Measurements from ENCODE around the gene SLC9A9.

SLC9A9 gene

DNA sequence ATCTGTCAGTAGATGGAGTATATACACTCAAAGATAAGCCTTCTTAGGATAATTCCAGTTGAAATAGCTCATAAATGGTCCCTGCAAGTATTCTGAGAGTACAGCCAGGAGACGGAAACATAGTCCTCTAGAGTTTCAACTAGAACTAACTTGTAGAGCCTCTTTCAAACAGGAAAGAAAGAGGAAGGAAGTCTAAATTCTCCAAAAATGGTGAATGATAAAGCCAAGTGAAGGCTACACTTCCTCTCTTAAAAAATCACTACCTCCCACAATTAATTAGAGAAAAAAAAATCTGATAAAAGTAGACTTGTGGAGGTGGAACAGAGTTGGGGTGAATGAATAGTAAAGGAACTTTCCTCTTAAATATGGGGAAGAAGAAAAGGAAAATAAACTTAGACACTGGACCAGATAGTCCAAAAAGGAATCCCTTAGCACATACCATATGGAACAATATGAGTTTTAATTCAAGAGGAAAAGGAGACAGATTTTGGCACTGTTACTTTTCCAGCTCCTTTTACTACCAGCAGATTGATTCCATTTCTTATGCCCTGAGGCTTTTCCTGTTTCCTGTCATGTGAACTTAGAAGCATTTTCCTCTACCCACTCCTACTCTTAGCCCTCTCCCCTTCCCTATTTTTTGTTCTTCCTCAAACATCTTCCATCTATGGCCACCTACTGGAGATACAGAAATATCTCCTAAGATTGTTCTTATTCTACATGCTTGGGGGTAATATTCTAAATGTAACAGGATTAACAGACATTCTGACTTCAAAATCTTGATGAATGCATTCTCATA lies 521.1 kb downstream of the SLC9A9 start:
- no peak for DNase-seq (ENCODE audit: low read depth, low spot score)

DNA sequence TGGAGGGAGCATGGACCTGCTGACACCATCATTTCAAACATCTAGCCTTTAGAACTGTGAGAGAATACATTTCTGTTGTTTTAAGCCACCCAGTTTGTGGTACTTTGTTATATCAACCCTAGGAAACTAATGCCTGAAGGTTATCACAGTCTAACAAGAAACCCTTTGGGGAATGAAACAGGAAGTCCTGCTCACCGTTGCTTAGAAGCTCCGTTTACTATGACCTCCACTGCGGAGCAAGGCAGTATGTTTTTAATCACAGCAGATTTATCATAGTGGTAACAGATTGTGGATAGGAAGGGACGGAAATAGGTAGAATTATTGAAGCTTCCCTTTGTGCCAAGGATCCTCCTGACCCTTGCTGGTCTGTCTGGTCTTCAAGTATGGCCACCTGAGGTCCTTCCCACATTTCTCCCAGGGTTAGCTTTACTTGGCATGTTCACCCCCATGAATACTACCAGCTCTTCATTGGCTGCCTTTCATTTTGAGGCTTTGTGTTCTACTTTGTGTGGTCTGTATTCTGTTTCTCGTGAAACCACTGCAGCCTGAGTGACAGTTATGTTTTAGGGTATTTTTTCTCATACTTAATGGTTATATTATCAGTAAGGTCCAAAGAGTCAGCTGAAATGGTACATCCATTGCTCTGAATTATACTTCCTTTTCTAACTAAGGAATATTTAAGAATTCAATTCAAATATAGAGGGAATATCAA lies 527.1 kb downstream of the SLC9A9 start:
- no peak for DNase-seq (ENCODE audit: low read depth, low spot score)

DNA sequence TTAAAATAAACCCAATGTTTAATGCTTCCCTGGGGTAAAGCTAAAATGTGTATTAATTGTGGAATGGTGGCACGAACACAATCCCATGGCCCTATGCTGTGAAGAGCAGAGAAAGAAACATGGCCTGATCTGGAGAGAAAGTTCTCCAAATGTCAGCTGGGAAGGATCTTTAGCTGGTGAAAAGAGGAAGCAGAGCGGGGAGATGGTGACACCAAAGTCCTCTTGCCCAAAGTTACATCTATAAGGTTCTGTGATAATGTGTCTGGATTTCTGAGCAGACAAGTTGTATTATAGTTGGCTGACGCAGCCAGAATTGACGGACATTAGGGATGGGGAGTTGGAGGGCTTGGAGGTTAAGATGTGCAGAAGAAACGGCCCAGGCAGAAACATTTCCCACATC lies 532.5 kb downstream of the SLC9A9 start:
- DNase-seq (ENCODE audit: low read depth, low spot score) = no peak

DNA sequence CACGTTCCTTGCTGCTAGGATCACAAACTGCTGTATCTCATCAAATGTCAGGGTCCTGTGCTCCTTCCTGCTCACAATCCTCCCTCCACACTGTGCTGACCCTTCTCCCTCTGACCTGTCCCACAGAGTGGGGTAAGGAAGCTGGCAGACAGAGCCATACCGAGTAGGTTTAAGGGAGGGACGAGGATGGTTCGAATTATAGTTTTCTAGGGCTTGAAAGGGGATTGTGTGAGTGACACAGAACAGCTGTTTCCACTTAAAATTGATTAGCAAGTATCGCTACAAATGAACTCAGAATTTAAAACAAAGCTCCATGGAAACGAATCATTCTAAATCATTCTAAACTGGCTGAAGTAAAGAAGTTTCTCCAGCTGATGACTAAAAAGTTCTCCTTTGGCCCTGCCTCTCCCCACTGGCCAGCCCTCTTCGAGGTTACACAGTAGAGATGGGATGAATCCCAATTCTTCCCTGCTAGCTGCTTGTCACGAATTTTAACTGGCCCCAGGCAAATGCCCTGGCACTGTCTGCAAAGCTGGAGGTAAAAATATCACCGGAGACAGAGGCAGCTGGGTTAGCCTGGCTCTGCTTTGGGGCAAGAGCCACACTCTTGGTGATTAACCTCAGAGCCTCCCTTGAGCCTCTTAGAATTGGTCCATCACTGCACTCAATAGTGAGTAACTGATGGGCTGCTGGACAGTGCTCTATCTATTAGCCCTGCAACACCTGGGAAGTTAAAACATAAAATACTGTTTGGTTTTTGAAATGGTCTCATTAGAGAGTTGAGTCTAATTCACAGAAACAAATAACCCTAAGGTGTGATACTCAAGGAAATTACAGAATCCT lies 533.8 kb downstream of the SLC9A9 start:
- no peak for DNase-seq (ENCODE audit: low read depth, low spot score)

DNA sequence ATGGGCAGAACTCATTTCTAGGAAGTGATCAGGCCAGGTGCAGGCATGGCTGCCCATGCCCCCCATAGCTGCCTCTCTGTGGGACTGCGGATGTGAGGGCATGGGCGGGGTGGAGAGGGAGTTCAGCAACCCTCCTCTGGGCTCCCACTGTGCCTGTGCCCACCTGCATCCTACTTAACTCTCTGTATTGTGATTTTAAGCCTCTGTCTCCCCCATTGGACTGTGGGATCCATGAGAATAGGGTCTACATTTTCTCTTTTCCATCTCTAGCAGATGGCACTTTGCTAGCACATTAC lies 534.4 kb downstream of the SLC9A9 start:
- no peak for DNase-seq (ENCODE audit: low read depth, low spot score)

DNA sequence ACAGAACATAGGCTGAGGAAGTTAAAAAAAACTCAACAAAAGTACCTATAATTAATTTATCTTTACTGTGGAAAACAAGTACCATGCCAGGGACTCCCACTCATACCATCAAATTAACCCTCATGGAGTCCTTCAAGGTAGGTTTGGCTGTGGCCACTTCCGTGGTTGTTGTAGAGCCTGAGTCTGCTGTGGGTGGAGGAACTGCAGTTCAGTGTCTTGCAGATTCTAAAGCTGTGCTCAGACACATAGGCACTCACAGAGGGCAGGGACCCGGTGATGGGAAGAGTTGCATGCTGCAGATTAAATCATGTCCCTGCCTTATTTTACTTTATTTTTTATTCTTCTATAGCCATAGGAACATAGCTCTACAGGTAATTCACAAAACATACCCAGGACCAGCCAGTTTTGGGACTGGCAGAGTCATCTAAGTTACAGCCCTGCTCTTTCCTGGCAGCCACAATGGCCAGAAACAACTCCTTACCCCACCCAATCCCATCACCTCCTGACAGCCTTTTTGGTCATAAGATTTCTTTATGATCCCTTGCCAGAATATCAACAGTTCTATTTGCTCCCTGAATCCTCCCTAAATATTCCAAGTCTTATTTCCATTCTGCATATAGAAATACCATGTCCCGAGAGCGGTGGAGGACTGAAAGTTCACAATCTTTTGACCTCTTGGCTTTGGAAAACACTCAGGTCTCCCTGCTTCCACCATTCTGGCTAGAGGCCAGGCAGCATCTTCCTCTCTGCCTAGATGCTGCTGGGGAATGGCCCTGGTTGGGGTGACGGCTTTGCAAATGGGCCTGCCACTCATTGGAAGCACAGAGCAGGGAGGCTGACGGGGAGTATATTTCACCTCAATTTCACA lies 535.0 kb downstream of the SLC9A9 start:
- no peak for DNase-seq (ENCODE audit: low read depth, low spot score)

DNA sequence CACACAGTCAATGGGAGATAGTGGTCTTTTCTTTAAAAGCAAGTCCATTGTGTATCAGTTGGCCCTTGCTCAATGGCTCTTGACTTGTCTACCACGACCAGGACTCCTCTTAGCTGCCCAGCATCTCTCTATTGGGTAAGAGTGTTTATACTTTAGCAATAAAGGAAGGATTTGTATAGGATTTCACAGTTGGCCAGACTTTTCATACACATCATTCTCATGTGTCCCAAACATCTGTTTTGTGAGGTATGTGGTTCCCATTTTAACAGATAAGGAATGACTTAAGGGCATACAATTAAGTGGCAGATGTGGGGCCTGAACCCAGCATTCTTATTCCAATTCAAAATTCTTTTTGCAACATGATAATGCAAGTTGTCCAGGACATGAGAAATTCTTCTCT lies 537.2 kb downstream of the SLC9A9 start:
- no peak for DNase-seq (ENCODE audit: low read depth, low spot score)

DNA sequence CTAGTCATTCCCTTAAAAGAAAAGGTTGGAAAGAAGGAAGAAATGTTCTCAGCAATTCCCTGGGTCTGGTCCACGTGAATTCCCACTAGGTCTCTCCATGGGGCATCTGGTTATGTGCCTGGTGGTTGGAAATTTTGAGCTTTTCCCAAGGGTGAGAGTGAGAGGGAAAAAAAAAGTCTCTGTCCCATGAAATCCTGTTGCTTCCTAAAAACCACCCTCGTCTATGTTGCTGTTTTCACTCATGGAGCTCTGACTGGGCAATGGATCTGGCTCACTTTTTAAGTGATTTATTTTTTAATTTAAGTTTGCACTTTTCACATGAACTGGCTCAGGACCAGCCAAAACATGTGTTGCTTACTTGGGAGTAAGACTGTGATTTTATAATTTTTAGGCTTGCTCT lies 538.6 kb downstream of the SLC9A9 start:
- DNase-seq (ENCODE audit: low read depth, low spot score) = no peak

DNA sequence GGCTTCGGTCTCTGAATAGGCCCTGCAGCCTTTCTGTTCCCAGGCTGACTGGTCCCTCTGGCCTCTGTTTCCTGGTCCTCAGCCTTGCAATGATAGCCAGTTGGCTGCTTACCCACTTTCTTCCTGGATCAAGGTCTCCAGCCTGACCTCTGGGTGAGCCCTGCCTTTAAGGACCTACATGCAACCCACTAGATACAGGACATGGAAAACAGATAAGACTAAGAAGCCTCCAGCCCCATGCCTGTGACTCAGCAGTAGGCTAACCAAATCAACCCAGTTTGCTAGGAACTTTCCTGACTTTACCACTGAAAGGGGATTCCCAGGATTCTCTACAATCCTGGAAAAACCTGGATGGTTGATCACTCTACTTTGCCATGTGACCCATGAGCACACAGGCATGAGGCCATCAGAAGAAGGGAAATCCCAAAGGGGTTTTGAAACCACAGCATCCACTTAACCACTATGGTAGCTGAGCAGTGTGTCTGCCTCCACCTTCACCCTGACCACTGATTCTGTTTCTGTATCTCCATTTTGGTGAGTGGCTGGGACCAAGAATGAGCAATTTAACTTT lies 540.6 kb downstream of the SLC9A9 start:
- peak; percentile 21 for DNase-seq (ENCODE audit: low read depth, low spot score)

DNA sequence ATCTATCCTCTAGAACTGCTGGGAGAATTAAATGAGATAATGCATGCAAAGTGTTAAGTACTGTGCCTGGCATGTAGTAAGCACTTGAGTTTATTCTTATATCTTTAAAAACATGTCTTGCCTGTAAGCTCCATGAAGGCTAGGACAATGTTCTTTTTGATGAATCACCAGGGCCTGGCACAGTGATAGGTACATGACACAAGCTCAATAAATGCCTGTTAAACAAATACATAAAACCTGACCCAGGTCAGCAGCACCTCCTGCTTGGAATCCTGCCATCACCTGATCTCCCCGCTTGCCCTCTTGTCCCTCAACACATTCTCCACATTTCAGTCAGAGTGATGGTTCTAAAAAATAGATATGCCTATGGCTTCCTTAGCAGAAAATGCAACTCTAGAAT lies 541.9 kb downstream of the SLC9A9 start:
- no peak for DNase-seq (ENCODE audit: low read depth, low spot score)

DNA sequence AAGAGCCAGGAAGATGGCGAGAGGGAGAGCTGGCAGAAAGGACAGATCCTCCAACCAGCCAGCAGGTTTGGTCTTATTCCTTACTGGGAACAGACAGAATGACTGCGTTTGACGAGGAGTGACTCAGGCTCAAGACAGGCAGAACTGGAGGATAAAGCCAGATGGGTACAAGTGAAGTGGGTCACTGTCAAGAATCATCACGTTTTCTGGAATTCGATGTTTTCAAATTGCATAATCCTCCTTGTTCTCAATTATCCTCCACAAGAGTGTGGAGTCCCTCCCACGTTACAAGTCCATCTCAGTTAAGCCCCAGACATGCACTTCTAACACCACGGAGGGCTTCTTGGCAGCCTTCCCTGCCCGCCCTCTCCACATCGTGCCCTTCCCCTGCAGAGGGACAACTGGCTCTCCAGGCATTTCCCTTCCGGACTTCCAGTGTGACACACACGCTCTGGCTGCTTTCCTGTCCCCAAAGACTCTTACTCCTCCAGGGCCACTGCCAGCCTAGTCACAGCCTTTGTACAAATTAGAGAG lies 545.6 kb downstream of the SLC9A9 start:
- DNase-seq (ENCODE audit: low read depth, low spot score) = peak; percentile 6

DNA sequence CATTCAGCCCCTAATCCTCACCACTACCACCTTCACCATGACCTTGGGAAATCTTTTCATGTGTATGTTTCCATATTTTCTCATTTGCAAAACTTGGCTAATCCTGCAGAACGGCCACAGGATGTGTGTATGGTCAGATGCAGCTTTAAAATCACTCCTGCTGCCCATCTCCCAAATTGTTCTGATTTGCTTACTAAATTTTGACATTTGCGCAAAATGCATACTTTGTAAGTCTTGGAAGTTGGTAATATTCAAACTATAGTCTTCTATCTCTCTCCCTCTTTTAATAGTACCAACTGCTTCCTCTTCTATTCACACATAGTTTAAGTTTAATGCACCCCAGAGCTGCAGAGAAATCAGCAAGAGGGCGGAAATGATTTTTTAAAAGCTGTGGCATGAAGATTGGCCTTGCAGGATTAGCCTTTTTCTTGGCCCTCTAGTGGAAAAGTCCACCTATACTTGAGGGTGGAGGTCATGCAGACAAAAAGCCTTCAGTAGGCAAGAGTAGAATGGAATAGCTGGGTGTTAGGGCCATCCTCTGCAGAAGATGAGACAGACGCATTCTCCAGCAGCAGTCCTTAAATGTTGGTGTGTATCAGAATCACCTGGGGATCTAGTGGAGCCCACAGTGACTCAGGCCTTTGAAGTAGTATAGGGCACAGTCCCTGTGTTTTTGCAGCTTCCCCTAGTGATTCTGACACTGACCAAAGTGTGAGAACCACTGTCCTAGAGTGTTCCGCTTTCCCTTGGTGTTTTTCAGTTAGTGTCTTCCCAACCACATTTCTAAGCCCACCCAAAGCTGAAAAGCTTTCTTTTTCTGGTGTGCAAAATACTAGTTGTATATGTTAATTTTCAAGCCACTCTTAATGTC lies 547.0 kb downstream of the SLC9A9 start:
- DNase-seq (ENCODE audit: low read depth, low spot score) = no peak

DNA sequence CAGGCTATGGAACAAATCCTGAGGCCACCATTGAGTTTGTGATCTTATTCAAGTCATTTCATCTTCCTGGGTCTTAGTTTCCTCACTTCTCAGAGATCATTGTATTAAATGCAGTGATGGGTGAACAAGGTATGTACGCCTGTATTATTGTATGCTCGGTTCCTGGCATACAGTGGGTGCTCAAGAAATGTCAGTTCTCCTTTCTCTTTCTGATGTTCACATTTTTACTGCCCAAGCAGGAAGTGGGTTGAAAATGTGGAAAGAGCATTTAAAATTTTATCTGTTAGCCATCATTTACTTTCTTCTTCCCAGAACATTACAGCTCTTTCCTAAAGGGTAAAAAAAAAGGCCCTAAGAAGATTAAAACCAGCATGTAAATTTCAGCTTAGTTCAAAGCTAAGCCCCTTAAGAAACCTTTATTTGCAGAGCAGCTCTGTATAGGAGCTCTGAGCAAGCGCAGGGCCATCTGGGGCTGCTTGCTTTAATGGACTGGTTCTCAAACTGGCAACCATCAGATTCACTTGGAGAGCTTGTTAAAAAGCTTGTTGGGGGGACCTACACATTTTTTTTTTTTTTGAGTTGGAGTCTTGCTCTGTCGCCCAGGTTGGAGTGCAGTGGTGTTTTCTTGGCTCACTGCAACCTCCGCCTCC lies 549.3 kb downstream of the SLC9A9 start:
- DNase-seq (ENCODE audit: low read depth, low spot score) = no peak

DNA sequence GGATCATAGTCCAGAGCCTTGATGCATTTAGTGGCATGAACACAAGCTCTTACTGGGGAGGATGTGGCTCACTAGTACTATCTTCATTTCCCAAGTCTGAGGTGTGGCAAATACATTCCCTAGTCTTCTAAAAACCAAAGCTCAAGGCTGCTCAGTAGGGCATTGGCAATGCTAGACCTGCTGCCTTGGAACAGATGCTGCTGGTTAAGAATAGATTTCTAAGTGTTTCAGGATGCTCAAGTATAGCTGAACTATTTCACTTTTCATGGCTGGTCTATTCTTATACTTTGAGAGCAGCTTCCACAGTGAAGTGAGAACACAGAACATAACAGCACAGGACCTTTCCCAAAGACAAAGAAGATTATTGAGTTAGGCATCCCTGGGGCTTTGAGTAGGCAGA lies 549.9 kb downstream of the SLC9A9 start:
- no peak for DNase-seq (ENCODE audit: low read depth, low spot score)

DNA sequence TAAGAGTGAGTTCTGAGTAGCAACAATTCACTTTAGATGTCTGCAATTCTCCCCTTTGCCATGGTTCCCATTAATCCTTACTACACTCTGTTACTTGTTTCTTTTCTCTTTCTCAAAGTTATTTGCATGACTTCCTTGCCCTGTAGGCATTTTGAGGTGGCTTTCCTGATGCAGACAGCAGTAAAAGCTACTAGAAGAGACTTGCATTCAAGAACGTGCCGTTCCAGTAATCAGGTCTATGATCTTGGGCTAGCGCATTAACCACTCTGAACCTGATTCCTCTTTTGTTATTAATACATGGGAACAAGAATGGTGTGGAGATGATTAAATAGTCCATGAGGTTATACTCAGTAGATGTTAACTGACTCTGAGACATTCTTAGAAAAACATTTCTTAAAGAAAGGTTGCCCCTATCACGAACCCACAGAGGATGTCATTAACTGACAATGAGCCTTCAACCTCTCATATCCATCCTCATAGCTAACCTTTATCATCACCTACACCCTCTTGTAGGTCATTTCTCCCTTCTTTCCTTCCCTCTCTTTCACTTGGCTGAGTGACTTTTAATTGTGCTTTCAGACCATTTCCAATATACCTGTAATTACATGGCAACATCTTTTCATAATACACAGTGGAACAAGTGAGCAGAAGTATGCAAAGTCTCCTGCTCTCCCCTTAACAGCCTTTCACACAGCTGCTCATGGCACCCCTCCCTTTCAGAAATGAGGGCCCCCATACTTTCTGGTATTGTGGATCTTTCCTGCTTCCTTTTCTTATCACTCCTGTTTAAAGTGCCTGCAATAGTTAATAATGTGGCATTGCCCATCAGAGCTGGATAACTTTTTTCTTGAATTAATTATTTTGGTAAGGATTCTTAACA lies 552.8 kb downstream of the SLC9A9 start:
- no peak for DNase-seq (ENCODE audit: low read depth, low spot score)

DNA sequence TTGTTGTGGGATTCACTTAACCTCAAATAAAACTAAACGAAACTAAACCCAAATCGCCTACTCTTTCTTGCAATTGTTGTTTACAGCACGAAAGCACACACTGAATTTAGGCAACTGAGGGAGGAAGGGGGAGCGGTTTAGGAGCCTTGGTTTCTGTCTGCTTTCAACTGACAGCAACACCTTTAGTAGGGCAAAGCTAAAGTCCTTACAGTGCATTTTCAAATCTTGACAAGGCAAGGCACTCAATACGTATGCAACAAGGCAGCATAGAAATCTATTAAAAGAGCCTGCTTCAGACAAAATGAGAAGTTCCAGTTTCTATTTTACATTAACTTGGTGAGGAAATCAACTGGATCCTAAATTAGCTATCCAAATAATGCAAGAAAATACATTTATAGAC lies 554.1 kb downstream of the SLC9A9 start:
- no peak for DNase-seq (ENCODE audit: low read depth, low spot score)

DNA sequence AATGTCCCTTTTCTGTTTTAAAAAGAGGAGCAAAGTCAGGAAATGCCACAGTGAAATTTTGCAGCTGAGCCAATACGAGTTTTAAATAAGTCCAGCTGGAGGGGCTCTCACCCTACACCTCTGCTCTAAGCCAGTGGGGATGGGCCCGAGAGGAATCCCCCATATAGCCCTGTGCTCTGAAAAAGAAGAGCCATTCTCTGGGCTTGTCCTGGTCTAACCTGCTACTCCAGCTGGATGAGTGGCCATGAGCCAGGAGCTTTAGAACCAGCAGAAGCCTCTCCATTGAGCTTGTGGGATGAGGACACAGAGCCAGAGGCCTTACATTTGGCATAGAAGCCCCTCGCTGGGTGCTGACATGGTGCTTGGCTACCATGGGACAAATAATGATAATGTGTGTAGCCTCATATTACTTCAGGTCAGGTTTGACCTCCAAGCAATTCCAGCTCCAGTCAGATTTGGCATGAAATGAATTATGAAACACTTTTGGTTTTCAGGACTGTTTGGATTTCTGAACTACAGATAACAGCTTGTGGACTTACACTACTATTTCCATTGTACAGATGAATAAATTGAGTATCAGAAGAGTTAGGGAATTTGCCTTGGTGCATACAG lies 556.3 kb downstream of the SLC9A9 start:
- peak; percentile 6 for DNase-seq (ENCODE audit: low read depth, low spot score)

DNA sequence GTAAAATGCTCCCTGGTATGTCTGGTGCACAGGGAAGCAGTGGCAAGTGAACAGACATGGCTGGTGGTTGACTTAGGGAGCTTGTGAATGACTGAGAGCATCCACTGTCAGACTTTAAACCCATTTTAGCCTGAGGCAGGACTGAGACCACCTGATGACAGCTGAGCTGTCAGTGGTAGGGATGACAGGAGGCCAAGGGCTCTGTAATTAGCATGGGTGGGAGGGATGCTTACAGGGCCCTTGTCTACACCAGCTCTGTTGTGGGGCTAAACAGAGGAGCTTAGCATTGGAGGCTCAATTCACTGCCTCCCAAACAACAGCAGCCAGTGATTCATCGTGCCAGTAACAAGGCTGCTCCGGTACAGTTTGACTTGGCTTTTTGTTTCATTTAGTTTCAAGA lies 559.3 kb downstream of the SLC9A9 start:
- DNase-seq (ENCODE audit: low read depth, low spot score) = peak; percentile 76
